ENCODE results near the gene AK2.
"Not testable (repeated sequence)": the region's sequence is repeated elsewhere in the genome, so short reads cannot be mapped to it uniquely, and the experiment has no call there.

Gene AK2

GRCh38 chr1:33036526-33037503, at the start of gene AK2:
AK2 (minus strand) TSS chr1:33036883; CDS start chr1:33036828, 55 bp downstream.
- DNase-seq (ENCODE audit: extremely low spot score, insufficient read length, low read depth): peak; percentile 98
- peak; percentile 97 for FAIRE-seq

GRCh38 chr1:33086384-33086850, 49.7 kb upstream of the AK2 start:
- FAIRE-seq (peak; percentile 33), DNase-seq (ENCODE audit: extremely low spot score, insufficient read length, low read depth) (no peak)

GRCh38 chr1:33085332-33085731, 48.6 kb upstream of the AK2 start:
- DNase-seq (ENCODE audit: extremely low spot score, insufficient read length, low read depth) (no peak), FAIRE-seq (no peak)

- DNase-seq (ENCODE audit: extremely low spot score, insufficient read length, low read depth): no peak
- FAIRE-seq: no peak
These were observed 46.0 kb upstream of the AK2 start for GRCh38 chr1:33082575-33083108.

- FAIRE-seq (no peak), DNase-seq (ENCODE audit: extremely low spot score, insufficient read length, low read depth) (no peak)
These were observed 45.0 kb upstream of the AK2 start for GRCh38 chr1:33081554-33082305.

- FAIRE-seq (peak; percentile 88), DNase-seq (ENCODE audit: extremely low spot score, insufficient read length, low read depth) (peak; percentile 84)
These were observed 44.3 kb upstream of the AK2 start, which contains the start of gene AZIN2 for GRCh38 chr1:33080885-33081553. AZIN2 (plus strand) TSS chr1:33081153; CDS start chr1:33082250, 1,097 bp downstream.

GRCh38 chr1:33080373-33080772, 43.7 kb upstream of the AK2 start:
- FAIRE-seq: no peak
- DNase-seq (ENCODE audit: extremely low spot score, insufficient read length, low read depth): no peak

- FAIRE-seq (no peak), DNase-seq (ENCODE audit: extremely low spot score, insufficient read length, low read depth) (no peak)
These were observed 41.4 kb upstream of the AK2 start for GRCh38 chr1:33078030-33078591.

- FAIRE-seq (no peak), DNase-seq (ENCODE audit: extremely low spot score, insufficient read length, low read depth) (no peak)
These were observed 37.7 kb upstream of the AK2 start for GRCh38 chr1:33074193-33074945.

GRCh38 chr1:33072707-33073106, 36.0 kb upstream of the AK2 start:
- no peak for FAIRE-seq
- DNase-seq (ENCODE audit: extremely low spot score, insufficient read length, low read depth): no peak

GRCh38 chr1:33070628-33071027, 33.9 kb upstream of the AK2 start:
- no peak for DNase-seq (ENCODE audit: extremely low spot score, insufficient read length, low read depth)
- no peak for FAIRE-seq

GRCh38 chr1:33068108-33068507, 31.4 kb upstream of the AK2 start:
- FAIRE-seq; DNase-seq (ENCODE audit: extremely low spot score, insufficient read length, low read depth): not testable (repeated sequence)

- DNase-seq (ENCODE audit: extremely low spot score, insufficient read length, low read depth); FAIRE-seq: not testable (repeated sequence)
These were observed 29.8 kb upstream of the AK2 start for GRCh38 chr1:33066477-33066876.

- DNase-seq (ENCODE audit: extremely low spot score, insufficient read length, low read depth): no peak
- FAIRE-seq: no peak
These were observed 28.6 kb upstream of the AK2 start for GRCh38 chr1:33065301-33065700.

- DNase-seq (ENCODE audit: extremely low spot score, insufficient read length, low read depth); FAIRE-seq: not testable (repeated sequence)
These were observed 27.6 kb upstream of the AK2 start for GRCh38 chr1:33064284-33064683.

GRCh38 chr1:33061834-33062233, 25.2 kb upstream of the AK2 start:
- FAIRE-seq: no peak
- DNase-seq (ENCODE audit: extremely low spot score, insufficient read length, low read depth): no peak

- no peak for DNase-seq (ENCODE audit: extremely low spot score, insufficient read length, low read depth)
These were observed 23.9 kb upstream of the AK2 start for GRCh38 chr1:33060579-33061083.

GRCh38 chr1:33057095-33057494, 20.4 kb upstream of the AK2 start:
- DNase-seq (ENCODE audit: extremely low spot score, insufficient read length, low read depth): no peak
- FAIRE-seq: no peak

More at GRCh38 chr1:33060579-33061083, 23.9 kb upstream of the AK2 start:
- no peak for FAIRE-seq

GRCh38 chr1:33056426-33056825, 19.7 kb upstream of the AK2 start:
- FAIRE-seq (no peak), DNase-seq (ENCODE audit: extremely low spot score, insufficient read length, low read depth) (no peak)
